HFF-Myc (cell line): ENCODE data around the gene OR11A1.

Experiments
- DNase-seq: peaks from one replicate; pipeline ENCODE4 v3.0.0-alpha.2; 2011; ENCODE audit warnings: low read depth; ENCODE audit errors: extremely low read depth
- H3K4me3 ChIP-seq: replicated peaks from 2 replicates; pipeline ENCODE4 v1.5.1; 2011; ENCODE audit warnings: low read depth, mild to moderate bottlenecking, control low read depth, low read length
- CTCF ChIP-seq: IDR thresholded peaks from 2 replicates; pipeline ENCODE4 v1.5.1; 2012; ENCODE audit warnings: mild to moderate bottlenecking, low read depth, low read length, control low read depth; ENCODE audit errors: missing control alignments

OR11A1 gene

DNA sequence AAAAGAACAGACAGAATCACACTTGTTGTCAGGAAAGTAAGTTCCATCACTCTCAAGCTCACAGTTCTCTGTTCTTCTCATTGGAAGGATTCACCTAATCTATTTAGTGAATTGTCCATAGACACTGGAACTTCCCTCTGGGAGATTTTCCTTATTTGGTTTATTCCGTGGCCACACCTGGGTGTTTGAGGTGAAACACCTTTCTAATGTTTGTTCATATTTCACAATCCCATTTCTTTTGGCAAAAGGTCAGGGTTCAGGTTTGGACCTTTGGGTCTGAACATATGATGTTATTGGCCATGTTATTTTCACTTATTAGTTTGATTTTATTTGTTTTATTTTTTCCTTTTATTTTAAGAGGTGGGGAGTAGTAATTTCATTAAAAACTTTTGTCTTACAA is 26.9 kb upstream of the OR11A1 start:
- no peak for DNase-seq
- no peak overlapping the region for H3K4me3 ChIP-seq
- no peak for TF ChIP-seq CTCF

DNA sequence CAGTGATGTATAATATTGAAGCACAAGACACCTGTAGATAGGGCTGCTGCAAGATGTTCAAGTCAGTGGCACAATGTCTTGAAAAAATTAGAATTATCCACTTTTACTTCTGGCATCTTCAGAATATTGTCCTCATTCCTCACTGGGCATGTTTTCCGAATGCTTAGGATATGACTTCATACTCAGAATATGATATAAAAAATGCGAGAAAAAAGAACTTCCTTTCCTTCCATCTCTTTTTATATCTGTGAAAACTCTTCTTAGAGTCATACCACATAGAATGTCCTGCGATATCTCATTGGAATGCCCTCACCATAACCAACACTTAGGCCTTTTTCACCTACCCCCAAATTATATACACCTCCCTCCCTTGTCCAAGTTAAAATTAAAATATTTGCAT is 26.3 kb upstream of the OR11A1 start:
- no peak for DNase-seq
- no peak overlapping the region for H3K4me3 ChIP-seq
- no peak for TF ChIP-seq CTCF

GRCh38 chr6:29479560-29479959 is 22.7 kb upstream of the OR11A1 start:
- DNase-seq: no peak
- TF ChIP-seq CTCF: no peak
- H3K4me3 ChIP-seq: no peak overlapping the region

DNA sequence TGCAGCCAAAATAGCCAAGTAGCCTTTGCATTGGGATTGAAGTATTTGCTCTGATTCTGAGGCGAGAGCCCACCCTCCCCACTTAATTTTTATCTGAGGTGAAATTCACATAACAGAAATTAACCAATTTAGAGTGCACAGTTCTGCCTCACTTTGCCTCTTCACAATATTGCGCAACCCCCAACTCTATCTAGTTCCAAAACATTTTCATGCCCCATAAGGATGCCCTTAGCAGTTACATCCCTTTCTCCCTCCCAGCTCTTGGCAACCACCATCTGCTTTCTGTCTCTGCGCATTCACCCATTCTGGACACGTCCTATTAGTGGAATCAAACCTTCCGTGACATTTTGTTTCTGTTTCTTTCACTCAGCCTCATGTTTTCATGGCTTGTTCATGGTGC is 21.9 kb upstream of the OR11A1 start:
- no peak for TF ChIP-seq CTCF
- H3K4me3 ChIP-seq: no peak overlapping the region
- DNase-seq: no peak

- no peak for TF ChIP-seq CTCF
- no peak overlapping the region for H3K4me3 ChIP-seq
- DNase-seq: no peak
Measured at GRCh38 chr6:29477923-29478450, 21.1 kb upstream of the OR11A1 start.

DNA sequence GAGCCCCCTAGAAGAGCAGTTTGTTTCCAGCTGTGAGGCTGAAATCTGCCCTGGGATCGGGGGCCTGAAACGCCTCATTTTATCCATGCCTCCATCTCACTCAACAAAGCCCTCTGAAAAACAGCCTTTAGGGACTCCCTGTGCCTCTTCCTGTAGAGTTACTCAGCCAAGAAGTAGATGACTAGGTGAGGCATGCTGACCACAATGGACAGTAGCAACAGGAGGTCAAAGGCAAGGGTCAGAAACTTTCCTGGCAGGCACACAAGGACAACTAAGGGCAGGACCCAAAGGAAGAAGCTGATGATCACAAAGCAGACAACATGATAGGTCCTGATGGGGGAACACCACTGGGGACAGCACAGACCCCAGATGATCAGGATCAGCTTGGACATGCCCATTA is 18.1 kb upstream of the OR11A1 start:
- no peak for DNase-seq
- TF ChIP-seq CTCF: no peak
- no peak overlapping the region for H3K4me3 ChIP-seq

- TF ChIP-seq CTCF: no peak
- no peak for DNase-seq
- H3K4me3 ChIP-seq: no peak overlapping the region
Measured at GRCh38 chr6:29466241-29466640, 9.4 kb upstream of the OR11A1 start.
